Measurements from ENCODE around the gene KIF6.

KIF6 gene

GRCh38 chr6:39568896-39569295, 156.3 kb downstream of the KIF6 start:
- DNase-seq (ENCODE audit: low read depth), result no peak
- H3K4me3 ChIP-seq (ENCODE audit: low read length), result no peak overlapping the region
- no peak for TF ChIP-seq CTCF (conservative IDR thresholded peaks at IDR 0.05; ENCODE audit: low read depth, low read length)

- H3K4me3 ChIP-seq (ENCODE audit: low read length), result no peak overlapping the region
- DNase-seq (ENCODE audit: low read depth), result no peak
- no peak for TF ChIP-seq CTCF (conservative IDR thresholded peaks at IDR 0.05; ENCODE audit: low read depth, low read length)
Observed at GRCh38 chr6:39567091-39567490, 158.1 kb downstream of the KIF6 start.

GRCh38 chr6:39566456-39566855, 158.8 kb downstream of the KIF6 start:
- TF ChIP-seq CTCF (conservative IDR thresholded peaks at IDR 0.05; ENCODE audit: low read depth, low read length), result no peak
- no peak for DNase-seq (ENCODE audit: low read depth)
- H3K4me3 ChIP-seq (ENCODE audit: low read length), result no peak overlapping the region

- no peak for TF ChIP-seq CTCF (conservative IDR thresholded peaks at IDR 0.05; ENCODE audit: low read depth, low read length)
- DNase-seq (ENCODE audit: low read depth), result no peak
- H3K4me3 ChIP-seq (ENCODE audit: low read length), result no peak overlapping the region
Observed at GRCh38 chr6:39565956-39566355, 159.3 kb downstream of the KIF6 start.

- DNase-seq (ENCODE audit: low read depth), result no peak
- TF ChIP-seq CTCF (conservative IDR thresholded peaks at IDR 0.05; ENCODE audit: low read depth, low read length), result no peak
- no peak overlapping the region for H3K4me3 ChIP-seq (ENCODE audit: low read length)
Observed at GRCh38 chr6:39563566-39564311, 161.5 kb downstream of the KIF6 start.

GRCh38 chr6:39561536-39562266, 163.5 kb downstream of the KIF6 start:
- TF ChIP-seq CTCF (conservative IDR thresholded peaks at IDR 0.05; ENCODE audit: low read depth, low read length), result no peak
- H3K4me3 ChIP-seq (ENCODE audit: low read length), result no peak overlapping the region
- DNase-seq (ENCODE audit: low read depth), result peak; percentile 11

- TF ChIP-seq CTCF (conservative IDR thresholded peaks at IDR 0.05; ENCODE audit: low read depth, low read length), result no peak
- no peak overlapping the region for H3K4me3 ChIP-seq (ENCODE audit: low read length)
- DNase-seq (ENCODE audit: low read depth), result no peak
Observed at GRCh38 chr6:39560915-39561314, 164.3 kb downstream of the KIF6 start.
